A204.1 (cell line): Measurements from ENCODE around the gene HMG20B.
"Not testable (repeated sequence)": the region's sequence is repeated elsewhere in the genome, so short reads cannot be mapped to it uniquely, and the experiment has no call there.

Source experiments
- FAIRE-seq: peaks from 2 replicates; lab custom pipeline; 2012; peaks lifted over from hg19 to GRCh38; lab: Jason Lieb, UNC

Gene HMG20B

DNA sequence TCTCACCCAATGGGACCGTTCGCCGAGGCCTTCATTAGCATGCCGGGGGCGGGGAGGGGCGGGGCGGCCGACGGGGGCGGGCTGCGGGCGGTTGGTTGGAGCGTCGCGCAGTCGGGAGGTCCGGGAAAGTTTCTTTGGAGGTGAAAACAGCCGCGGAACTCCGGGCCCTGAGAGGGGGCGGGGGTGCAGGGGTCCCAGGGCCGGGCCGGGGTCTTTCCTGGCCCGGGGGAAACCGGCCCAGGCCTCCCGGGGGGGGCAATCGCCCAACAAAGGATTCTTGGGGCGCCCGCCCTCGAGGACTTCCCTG, at the start of gene HMG20B:
TSS of gene HMG20B (plus strand) at position 90 of the 307 bp plus-strand sequence. CDS start 366 bp downstream, outside the sequence.
- FAIRE-seq, result no peak

DNA sequence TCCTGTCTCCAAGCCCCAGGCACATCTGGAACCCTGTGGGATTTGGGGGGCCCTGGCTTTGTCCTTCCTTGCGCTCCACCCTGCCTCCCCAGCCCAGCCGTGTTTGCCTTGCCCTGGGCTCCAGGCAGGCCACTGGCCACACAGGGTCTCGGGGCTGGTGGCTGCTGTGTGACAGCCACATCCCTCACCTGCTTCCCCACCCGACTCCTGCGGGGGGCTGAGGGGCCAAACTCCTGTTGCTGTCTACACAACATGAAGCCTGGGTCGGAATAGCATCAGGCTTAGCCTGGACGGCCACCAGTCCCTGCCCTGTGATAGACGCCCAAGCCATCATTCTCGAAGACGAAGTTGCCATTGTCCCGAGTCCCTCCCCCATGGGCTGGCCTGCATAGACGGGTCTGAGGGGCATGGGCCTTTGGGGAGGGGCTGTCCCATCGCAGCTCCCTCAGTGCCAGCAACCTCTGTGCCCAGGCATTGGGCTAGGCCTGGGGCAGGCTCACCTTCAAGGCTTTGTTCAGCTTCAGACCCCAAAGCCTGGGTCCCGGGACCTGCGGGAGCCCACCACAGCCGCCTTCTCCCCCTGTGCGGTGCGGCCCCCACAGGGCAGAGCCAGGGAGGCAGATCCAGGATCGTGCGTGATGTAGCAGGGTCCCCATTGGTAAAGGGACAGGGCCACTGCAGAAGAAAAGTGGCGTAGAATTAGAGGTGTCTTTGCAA, 49.2 kb upstream of the HMG20B start:
- FAIRE-seq, result no peak

GRCh38 chr19:3524078-3524842, 48.5 kb upstream of the HMG20B start:
- FAIRE-seq, result no peak

DNA sequence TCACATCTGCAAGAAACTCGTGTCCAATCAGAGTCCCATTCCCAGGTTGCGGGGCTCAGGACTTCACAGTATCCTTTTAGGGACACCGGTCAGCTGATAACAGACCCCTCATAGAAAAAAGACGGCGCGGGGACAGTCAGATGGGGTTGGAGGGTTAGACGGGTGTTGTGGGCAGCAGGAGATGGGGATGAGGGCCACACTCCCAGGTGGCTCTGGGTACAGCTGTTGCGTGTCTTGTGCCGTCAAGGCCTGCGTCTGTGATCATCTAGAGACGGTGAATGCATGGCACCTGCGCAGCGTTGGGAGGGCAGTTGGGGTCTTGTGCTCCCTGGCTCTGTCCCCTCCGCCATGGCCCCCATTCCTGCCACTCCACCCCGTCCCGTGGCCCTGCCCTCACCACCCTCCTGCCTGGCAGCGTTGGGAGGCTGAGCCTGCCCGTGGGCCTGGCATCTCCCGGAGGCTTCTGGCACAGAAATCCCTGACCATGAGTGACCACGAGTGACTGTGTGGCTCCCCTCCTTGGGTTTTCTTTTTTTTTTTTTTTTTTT, 47.8 kb upstream of the HMG20B start:
- FAIRE-seq, result no peak

DNA sequence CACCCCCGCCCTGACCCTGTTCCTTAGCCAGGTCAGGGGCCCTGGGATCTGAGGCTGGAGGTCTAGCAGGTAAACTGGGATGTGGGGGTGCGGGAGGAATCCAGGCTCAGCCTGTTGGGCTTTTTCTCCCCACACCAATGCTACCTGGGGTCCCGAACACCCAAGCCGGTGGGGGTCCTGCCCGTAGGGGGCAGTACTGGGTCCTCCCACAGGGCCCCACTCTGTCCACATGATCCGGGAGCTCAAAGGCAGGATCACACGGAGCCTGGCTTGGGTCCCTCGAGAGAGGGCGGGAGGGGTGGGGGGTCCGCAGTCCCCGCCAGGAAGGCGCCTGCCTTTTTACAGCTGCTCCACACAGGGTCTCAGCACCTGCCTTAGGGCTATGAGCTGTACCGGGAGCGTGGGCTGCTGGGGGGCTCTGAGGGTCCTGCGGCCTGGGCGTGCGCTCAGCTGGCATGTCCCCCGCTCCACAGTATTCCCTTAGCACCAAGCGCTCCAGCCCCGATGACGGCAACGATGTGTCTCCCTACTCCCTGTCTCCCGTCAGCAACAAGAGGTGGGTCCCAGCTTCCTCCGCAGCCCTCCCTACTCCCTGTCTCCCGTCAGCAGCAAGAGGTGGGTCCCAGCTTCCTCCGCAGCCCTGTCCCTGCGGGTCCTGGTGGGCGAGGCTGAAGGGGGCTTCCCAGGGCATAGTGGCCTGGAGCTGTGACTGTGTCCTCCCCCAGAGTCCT, 46.1 kb upstream of the HMG20B start:
- FAIRE-seq, result no peak

- FAIRE-seq, result no peak
Measured at GRCh38 chr19:3527238-3527910, 45.4 kb upstream of the HMG20B start.

DNA sequence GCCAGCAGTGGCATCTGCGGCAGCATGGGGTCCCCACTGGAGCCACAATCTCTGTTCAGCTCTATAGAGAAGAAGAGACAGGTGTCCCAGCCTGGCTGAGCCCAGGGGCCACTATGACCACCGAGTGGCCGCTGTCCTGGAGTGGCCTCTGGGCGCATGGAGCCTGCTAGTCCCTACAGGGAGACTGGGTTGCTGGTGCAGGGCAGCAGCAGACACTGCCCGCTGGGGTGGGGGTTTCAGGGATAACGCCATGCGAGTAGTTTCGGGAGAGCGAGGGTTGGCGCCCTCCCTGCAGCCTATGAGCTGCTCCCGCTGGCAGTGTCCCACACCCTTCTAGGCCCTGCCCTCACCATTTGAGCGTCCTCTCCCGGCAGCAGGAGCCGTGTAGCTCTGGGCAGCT, 44.7 kb upstream of the HMG20B start:
- FAIRE-seq, result no peak

GRCh38 chr19:3528539-3529211, 44.1 kb upstream of the HMG20B start:
- no peak for FAIRE-seq

DNA sequence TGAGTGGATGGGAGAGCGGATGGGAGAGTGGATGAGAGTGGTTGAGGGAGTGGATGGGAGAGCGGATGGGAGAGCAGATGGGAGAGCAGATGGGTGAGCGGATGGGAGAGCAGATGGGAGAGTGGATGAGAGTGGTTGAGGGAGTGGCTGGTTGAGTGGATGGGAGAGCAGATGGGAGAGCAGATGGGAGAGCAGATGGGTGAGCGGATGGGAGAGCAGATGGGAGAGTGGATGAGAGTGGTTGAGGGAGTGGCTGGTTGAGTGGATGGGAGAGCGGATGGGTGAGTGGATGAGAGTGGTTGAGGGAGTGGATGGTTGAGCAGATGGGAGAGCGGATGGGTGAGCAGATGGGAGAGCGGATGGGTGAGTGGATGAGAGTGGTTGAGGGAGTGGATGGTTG, 43.4 kb upstream of the HMG20B start:
- FAIRE-seq, result not testable (repeated sequence)

- FAIRE-seq, result no peak
Measured at GRCh38 chr19:3530389-3530788, 42.4 kb upstream of the HMG20B start.

DNA sequence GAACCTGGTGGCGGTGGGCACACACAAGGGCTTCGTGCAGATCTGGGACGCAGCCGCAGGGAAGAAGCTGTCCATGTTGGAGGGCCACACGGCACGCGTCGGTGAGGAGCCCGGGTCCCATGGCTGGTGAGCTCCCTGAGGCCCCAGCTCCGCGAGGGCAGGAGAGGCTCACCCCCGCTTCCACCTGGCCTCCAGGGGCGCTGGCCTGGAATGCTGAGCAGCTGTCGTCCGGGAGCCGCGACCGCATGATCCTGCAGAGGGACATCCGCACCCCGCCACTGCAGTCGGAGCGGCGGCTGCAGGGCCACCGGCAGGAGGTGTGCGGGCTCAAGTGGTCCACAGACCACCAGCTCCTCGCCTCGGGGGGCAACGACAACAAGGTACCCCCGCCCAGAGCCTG, 41.0 kb upstream of the HMG20B start:
- no peak for FAIRE-seq

GRCh38 chr19:3532154-3532786, 40.5 kb upstream of the HMG20B start:
- FAIRE-seq, result no peak

- no peak for FAIRE-seq
Measured at GRCh38 chr19:3533033-3533432, 39.7 kb upstream of the HMG20B start.

GRCh38 chr19:3533563-3534216, 39.1 kb upstream of the HMG20B start:
- no peak for FAIRE-seq

GRCh38 chr19:3534375-3535234, 38.1 kb upstream of the HMG20B start:
- FAIRE-seq, result no peak

- no peak for FAIRE-seq
Measured at GRCh38 chr19:3535235-3535535, 37.6 kb upstream of the HMG20B start.

DNA sequence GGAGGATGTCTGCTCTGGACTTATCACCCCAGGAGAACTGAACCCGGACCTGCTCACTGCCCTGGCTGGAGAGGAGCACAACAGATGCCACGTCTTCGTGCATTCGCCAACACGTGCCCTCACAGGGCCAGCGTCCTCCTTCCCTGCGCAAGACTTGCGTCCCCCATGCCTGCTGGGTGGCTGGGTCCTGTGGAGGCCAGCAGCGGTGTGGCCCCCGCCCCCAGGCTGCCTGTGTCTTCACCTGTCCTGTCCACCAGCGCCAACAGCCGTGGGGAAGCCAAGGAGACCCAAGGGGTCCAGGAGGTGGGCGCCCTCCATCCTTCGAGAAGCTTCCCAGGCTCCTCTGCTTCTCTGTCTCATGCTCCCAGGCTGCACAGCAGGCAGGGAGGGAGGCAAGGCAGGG, 37.2 kb upstream of the HMG20B start:
- no peak for FAIRE-seq

DNA sequence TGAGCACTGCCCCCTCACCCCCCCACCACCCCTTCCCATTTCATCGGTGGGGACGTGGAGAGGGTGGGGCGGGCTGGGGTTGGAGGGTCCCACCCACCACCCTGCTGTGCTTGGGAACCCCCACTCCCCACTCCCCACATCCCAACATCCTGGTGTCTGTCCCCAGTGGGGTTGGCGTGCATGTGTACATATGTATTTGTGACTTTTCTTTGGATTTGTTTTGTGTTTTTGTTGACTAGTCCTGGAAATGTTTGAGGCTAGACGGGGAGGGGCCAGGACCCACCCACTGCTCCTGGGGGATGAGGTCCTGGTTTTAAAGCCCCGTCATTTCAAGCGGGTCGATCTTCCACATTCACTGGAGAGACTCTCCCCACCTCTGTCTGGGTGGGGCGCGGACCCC, 36.8 kb upstream of the HMG20B start:
- FAIRE-seq, result no peak

DNA sequence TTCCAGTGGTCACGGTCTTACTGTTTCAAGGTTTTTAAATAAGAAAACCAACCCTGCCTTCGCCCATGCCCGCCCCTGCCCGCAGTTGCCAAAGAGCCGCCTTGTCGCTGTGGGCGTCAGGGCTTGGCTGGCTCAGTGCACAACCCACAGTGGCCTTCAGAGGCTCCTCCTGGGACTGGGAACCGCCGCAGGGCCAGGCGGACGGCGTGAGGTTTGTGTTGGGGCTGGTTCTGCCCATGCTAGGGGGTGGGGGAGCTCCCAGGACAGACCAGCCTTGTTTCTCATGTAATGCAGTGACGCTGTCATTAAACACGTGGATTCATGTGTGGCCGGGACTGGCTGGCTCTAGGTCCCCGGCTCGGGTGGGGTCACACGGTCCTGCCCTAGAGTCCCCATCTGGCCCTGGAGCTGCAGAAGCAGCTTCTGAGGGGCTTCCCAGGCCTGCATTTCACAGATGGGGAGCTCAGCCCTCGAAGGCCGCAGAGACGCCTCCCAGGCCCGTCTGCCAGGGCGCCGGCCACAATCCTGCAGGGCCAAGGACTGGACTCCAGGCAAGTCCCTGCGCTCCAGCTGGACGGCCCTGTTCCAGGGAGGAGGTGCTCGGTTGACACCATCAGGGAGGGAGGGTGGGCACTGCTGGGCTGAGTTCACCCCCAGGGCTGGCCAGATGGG, 36.2 kb upstream of the HMG20B start:
- FAIRE-seq, result no peak

DNA sequence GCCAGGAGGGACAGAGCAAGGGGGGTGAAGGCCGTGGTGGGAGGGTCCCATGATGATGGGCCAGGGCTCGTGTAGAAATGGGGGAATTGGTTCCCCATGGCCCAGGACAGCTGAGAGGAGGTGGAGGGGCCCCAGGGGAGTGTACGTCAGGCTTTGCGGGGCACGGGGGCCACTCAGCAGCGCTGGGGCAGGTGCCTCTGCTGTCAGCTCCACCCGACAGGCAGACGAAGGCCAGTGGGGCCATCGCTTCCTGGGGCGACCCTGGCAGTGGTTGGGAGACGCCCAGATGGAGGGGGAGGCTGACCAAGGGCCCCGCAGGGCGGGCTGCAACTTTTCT, 35.7 kb upstream of the HMG20B start:
- FAIRE-seq, result no peak
